Stomach (tissue), 9 donors: ENCODE data around the gene PDE9A. TPM values are rescaled to one million over a fixed set of nuclear protein-coding genes. Genes with fewer than 3 reads are reported as not detected.

Source experiments
- DNase-seq, 2 donors: peaks; one replicate each; pipeline versions ENCODE4 v3.0.0 to v3.0.0-alpha.2; 2013 to 2019
- H3K27ac ChIP-seq, 5 donors: fragments of 200-600 bp in 4 of 5; sonication (generic) in 4 of 5; one replicate each; pipeline ENCODE4 v1.5.1; 2013 to 2019; ENCODE audit warnings: mild to moderate bottlenecking in 1 of 5, moderate library complexity in 1 of 5
- H3K27me3 ChIP-seq, 3 donors: fragments of 200-600 bp; sonication (generic); one replicate each; pipeline ENCODE4 v1.5.1; 2017 to 2019; ENCODE audit warnings: mixed run types in 1 of 3
- H3K36me3 ChIP-seq, 4 donors: fragments of 200-600 bp; sonication (generic); 1 replicate in 3 of 4; 2 replicates in 1 of 4; pipeline ENCODE4 v1.5.1; 2016 to 2019
- H3K4me1 ChIP-seq, 4 donors: fragments of 200-600 bp; sonication (generic); one replicate each; pipeline ENCODE4 v1.5.1; 2016 to 2019
- H3K4me3 ChIP-seq, 4 donors: fragments of 200-600 bp; sonication (generic) in 3 of 4; one replicate each; pipeline ENCODE4 v1.5.1; 2016 to 2019; ENCODE audit warnings: mild to moderate bottlenecking in 1 of 4
- H3K9me3 ChIP-seq, 4 donors: fragments of 200-600 bp; sonication (generic); one replicate each; pipeline ENCODE4 v1.5.1; 2016 to 2019
- CTCF ChIP-seq, 7 experiments: fragments of 450-650 bp in 4 of 7; fragments of 200-600 bp in 3 of 7; sonication (generic) in 3 of 7; IDR thresholded peaks; one replicate each; pipeline ENCODE4 v1.5.1; 2016 to 2019; ENCODE audit warnings: antibody characterized with exemption in 7 of 7, control low read depth in 2 of 7, mild to moderate bottlenecking in 1 of 7
- EP300 ChIP-seq: sonication (generic); formaldehyde crosslinking; IDR thresholded peaks from one replicate; pipeline ENCODE4 v1.6.1; 2017; ENCODE audit warnings: antibody characterized with exemption
- POLR2A ChIP-seq, 4 donors: fragments of 450-650 bp; IDR thresholded peaks; one replicate each; pipeline ENCODE4 v1.6.1; 2016; ENCODE audit warnings: antibody characterized with exemption in 4 of 4, control low read depth in 2 of 4, mild to moderate bottlenecking in 1 of 4, moderate library complexity in 1 of 4
- POLR2AphosphoS5 ChIP-seq, 3 donors: sonication (generic); formaldehyde crosslinking; IDR thresholded peaks; one replicate each; pipeline ENCODE4 v1.6.1; 2016; ENCODE audit warnings: antibody characterized with exemption in 3 of 3
- WGBS, 5 donors: extraction: QIAGEN DNeasy Blood & Tissue Kit in 3 of 5; methylation state at CpG; one replicate each; pipeline versions ENCODE4 v1.1.5 to v1.1.7; 2013 to 2018; 5-methylcytosine and 5-hydroxymethylcytosine counted together
- intact Hi-C: fragments of 100-400 bp; cut with DNase I; formaldehyde crosslinking; loops from one replicate; pipeline ENCODE4 v1.15.1; 2023; ENCODE audit warnings: low total_unique reads
- polyA plus RNA-seq, 3 donors: library from polyadenylated mRNA; stranded (reverse); fragments of 200-250 nt; gene quantifications; one replicate each; pipeline ENCODE4 v1.2.3, GENCODE V29; 2013
- total RNA-seq, 5 donors: library from RNA; depleted of rRNA; stranded (reverse); fragments of >200 nt; gene quantifications; one replicate each; pipeline versions ENCODE4 v1.1.0 to v1.2.3, GENCODE V29; 2014 to 2016
- donor health status: healthy with polysubstance abuse.
- donor health status: Bipolar disorder and iron deficiency.
- donor health status: healthy.

Gene PDE9A
- total and polyA plus RNA-seq, 8 donors: 6.4 to 77.1 (median 11.9) TPM

- WGBS, 5 donors: 91 to 93% (median 92%) methylated on average over 21 of the region's 21 CpGs
- intact Hi-C loops: no loop called here
Observed at GRCh38 chr21:42768324-42769121, 115.1 kb downstream of the PDE9A start.

GRCh38 chr21:42769183-42769819 lies 115.9 kb downstream of the PDE9A start:
- peaks cover 3 to 96% (median 54%) of the 10 kb centered on the region in 4 donors for H3K36me3 ChIP-seq
- intact Hi-C loops: no loop called here

More at GRCh38 chr21:42768324-42769121, 115.1 kb downstream of the PDE9A start:
- DNase-seq: no peak
- no peaks in the 10 kb centered on the region for H3K4me1 ChIP-seq
- no peak overlapping the region for H3K4me3 ChIP-seq
- H3K36me3 ChIP-seq: peaks cover 3 to 96% (median 59%) of the 10 kb centered on the region in 4 donors
- no peaks in the 10 kb centered on the region for H3K27me3 ChIP-seq
- TF ChIP-seq EP300 (no peak), POLR2A (IDR thresholded peaks at IDR 0.05) (no peak), POLR2AphosphoS5 (IDR thresholded peaks at IDR 0.05) (no peak), CTCF (IDR thresholded peaks at IDR 0.05) (no peak)
- no peaks in the 10 kb centered on the region for H3K9me3 ChIP-seq
- no peak overlapping the region for H3K27ac ChIP-seq

GRCh38 chr21:42769820-42770716 lies 116.6 kb downstream of the PDE9A start:
- H3K4me1 ChIP-seq: no peaks in the 10 kb centered on the region
- no peaks in the 10 kb centered on the region for H3K27me3 ChIP-seq
- H3K27ac ChIP-seq: no peak overlapping the region
- TF ChIP-seq EP300 (no peak), POLR2A (IDR thresholded peaks at IDR 0.05) (no peak), POLR2AphosphoS5 (IDR thresholded peaks at IDR 0.05) (no peak), CTCF (IDR thresholded peaks at IDR 0.05) (no peak)
- peaks cover 3 to 100% (median 53%) of the 10 kb centered on the region in 4 donors for H3K36me3 ChIP-seq
- no peak for DNase-seq
- H3K4me3 ChIP-seq: no peak overlapping the region
- H3K9me3 ChIP-seq: no peaks in the 10 kb centered on the region
- intact Hi-C loops: no loop called here
- 89 to 95% (median 93%) methylated on average over 27 to 28 of the region's 28 CpGs for WGBS, 5 donors

More at GRCh38 chr21:42769183-42769819, 115.9 kb downstream of the PDE9A start:
- no peaks in the 10 kb centered on the region for H3K27me3 ChIP-seq
- no peak overlapping the region for H3K27ac ChIP-seq
- 76 to 87% (median 85%) methylated on average over 6 to 9 of the region's 9 CpGs for WGBS, 5 donors
- no peak for TF ChIP-seq POLR2AphosphoS5 (IDR thresholded peaks at IDR 0.05)
- no peak for TF ChIP-seq POLR2A (IDR thresholded peaks at IDR 0.05)
- TF ChIP-seq EP300: no peak
- no peak for TF ChIP-seq CTCF (IDR thresholded peaks at IDR 0.05)
- H3K4me1 ChIP-seq: no peaks in the 10 kb centered on the region
- no peak for DNase-seq
- no peak overlapping the region for H3K4me3 ChIP-seq
- no peaks in the 10 kb centered on the region for H3K9me3 ChIP-seq
